ENCODE measurements around the gene PRXL2B.

PRXL2B gene

GRCh38 chr1:2638466-2639115, 52.0 kb downstream of the PRXL2B start:
- no peak overlapping the region for H3K4me3 ChIP-seq (replicated peaks in 1 of 2; ENCODE audit: low read depth in 2 of 2, low read length in 2 of 2)
- no peak for DNase-seq (ENCODE audit: low read depth in 2 of 2)
- TF ChIP-seq CTCF (IDR thresholded peaks at IDR 0.05; ENCODE audit: low read depth, low read length): no peak

GRCh38 chr1:2639203-2639602, 52.6 kb downstream of the PRXL2B start:
- H3K4me3 ChIP-seq (replicated peaks in 1 of 2; ENCODE audit: low read depth in 2 of 2, low read length in 2 of 2): no peak overlapping the region
- no peak for DNase-seq (ENCODE audit: low read depth in 2 of 2)
- no peak for TF ChIP-seq CTCF (IDR thresholded peaks at IDR 0.05; ENCODE audit: low read depth, low read length)

- TF ChIP-seq CTCF (IDR thresholded peaks at IDR 0.05; ENCODE audit: low read depth, low read length): no peak
- DNase-seq (ENCODE audit: low read depth in 2 of 2): no peak
- no peak overlapping the region for H3K4me3 ChIP-seq (replicated peaks in 1 of 2; ENCODE audit: low read depth in 2 of 2, low read length in 2 of 2)
Observed at GRCh38 chr1:2639607-2640521, 53.3 kb downstream of the PRXL2B start.

GRCh38 chr1:2640626-2641025, 54.0 kb downstream of the PRXL2B start:
- DNase-seq (ENCODE audit: low read depth in 2 of 2): no peak
- TF ChIP-seq CTCF (IDR thresholded peaks at IDR 0.05; ENCODE audit: low read depth, low read length): no peak
- no peak overlapping the region for H3K4me3 ChIP-seq (replicated peaks in 1 of 2; ENCODE audit: low read depth in 2 of 2, low read length in 2 of 2)

All from cardiac fibroblast (primary cell).